Suprapubic skin (tissue), 4 donors: Measurements from ENCODE around the gene NAA80. TPM values are rescaled to one million over a fixed set of nuclear protein-coding genes. Genes with fewer than 3 reads are reported as not detected.
A peak's percentile ranks its signal among the peaks of the same experiment; 100 is the strongest.

Experiments
- DNase-seq, 2 donors: peaks; one replicate each; pipeline ENCODE4 v3.0.0-alpha.2; 2019; ENCODE audit warnings: low spot score in 2 of 2
- H3K27ac ChIP-seq: fragments of 200-600 bp; sonication (generic); one replicate; pipeline ENCODE4 v1.5.1; 2019
- H3K27me3 ChIP-seq: fragments of 200-600 bp; sonication (generic); one replicate; pipeline ENCODE4 v1.5.1; 2019
- H3K36me3 ChIP-seq: fragments of 200-600 bp; sonication (generic); one replicate; pipeline ENCODE4 v1.5.1; 2019
- H3K4me1 ChIP-seq: fragments of 200-600 bp; sonication (generic); one replicate; pipeline ENCODE4 v1.5.1; 2019
- H3K4me3 ChIP-seq: fragments of 200-600 bp; sonication (generic); one replicate; pipeline ENCODE4 v1.5.1; 2019; ENCODE audit warnings: mild to moderate bottlenecking
- H3K9me3 ChIP-seq: fragments of 200-600 bp; sonication (generic); one replicate; pipeline ENCODE4 v1.5.1; 2019
- EP300 ChIP-seq: sonication (generic); formaldehyde crosslinking; IDR thresholded peaks from one replicate; pipeline ENCODE4 v1.6.1; 2017; ENCODE audit warnings: antibody characterized with exemption
- POLR2A ChIP-seq, 2 donors: fragments of 450-650 bp; IDR thresholded peaks; one replicate each; pipeline ENCODE4 v1.6.1; 2017; ENCODE audit warnings: antibody characterized with exemption in 2 of 2, mild to moderate bottlenecking in 2 of 2, moderate library complexity in 2 of 2
- POLR2AphosphoS5 ChIP-seq, 3 donors: sonication (generic); formaldehyde crosslinking; IDR thresholded peaks; one replicate each; pipeline ENCODE4 v1.6.1; 2017; ENCODE audit warnings: antibody characterized with exemption in 3 of 3
- WGBS: methylation state at CpG from one replicate; pipeline ENCODE4 v1.1.5; 2018; 5-methylcytosine and 5-hydroxymethylcytosine counted together
- total RNA-seq, 4 donors: library from RNA; depleted of rRNA; stranded (reverse); fragments of >200 nt; gene quantifications; one replicate each; pipeline ENCODE4 v1.1.0, GENCODE V29; 2016
- TF ChIP-seq, protein P1 (sequence below), 2 donors: fragments of 200-600 bp in 1 of 2; fragments of 450-650 bp in 1 of 2; sonication (generic) in 1 of 2; IDR thresholded peaks; one replicate each; pipeline ENCODE4 v1.5.1; 2016 to 2019; ENCODE audit warnings: antibody characterized with exemption in 2 of 2, mild to moderate bottlenecking in 1 of 2, moderate library complexity in 1 of 2

Gene NAA80
- total RNA-seq, 4 donors from 2014 or later = 19.5 to 23.4 (median 20.3) TPM

DNA sequence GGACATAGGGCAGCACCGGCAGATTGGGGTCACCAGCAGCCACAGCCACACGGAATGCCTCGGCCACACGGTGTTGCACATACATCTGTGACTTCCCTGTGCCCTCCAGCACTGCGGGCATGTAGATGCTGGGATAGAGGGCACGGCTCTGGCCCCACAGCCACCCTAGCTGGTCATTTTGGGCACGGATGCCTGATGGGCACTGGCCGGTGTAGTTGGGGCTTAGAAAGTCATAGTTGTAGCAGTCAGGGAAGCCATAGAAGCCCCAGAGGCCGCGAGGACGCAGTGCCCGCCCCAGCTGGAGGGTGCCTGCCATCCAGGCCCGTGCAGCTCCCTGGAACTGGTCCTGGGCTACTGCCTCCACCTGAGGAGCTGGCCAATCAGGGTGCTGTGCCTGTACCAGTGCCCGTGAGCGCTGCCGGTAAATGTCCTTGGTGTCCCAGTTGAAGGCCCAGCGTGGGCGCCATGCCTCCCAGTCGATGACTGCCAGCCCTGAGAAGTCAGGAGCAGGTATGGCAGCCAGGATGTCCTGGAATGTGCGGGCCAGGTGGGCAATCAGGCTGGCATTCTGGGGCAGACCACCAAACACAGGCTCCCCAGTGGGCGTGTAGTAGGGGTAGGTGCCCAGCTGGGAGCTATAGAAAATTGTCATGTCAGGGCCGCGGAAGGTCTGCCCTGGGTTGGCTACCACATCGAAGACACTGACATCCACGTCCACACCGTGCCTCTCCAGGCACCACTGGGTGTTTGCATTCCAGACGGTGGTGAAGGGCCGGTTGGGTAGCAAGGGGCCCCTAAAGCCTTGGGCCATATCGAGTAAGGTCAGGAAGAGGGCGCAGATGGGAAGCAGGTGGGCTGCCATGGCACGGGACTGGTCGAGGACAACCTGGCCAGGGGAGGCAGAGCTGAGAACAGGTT, 3.1 kb upstream of the NAA80 start:
- Histone ChIP-seq H3K27me3 (no peaks in the 10 kb centered on the region), H3K36me3 (no peaks in the 10 kb centered on the region), H3K27ac (no peak overlapping the region), H3K4me1 (peaks cover 47% of the 10 kb centered on the region), H3K4me3 (no peak overlapping the region), H3K9me3 (no peaks in the 10 kb centered on the region)
- 78% methylated on average over 23 of the region's 32 CpGs for WGBS
- peak in 1 of 2 donors; percentile 71 for DNase-seq
- TF ChIP-seq POLR2A (IDR thresholded peaks at IDR 0.05) = no peak
- TF ChIP-seq EP300 = no peak
- TF ChIP-seq, protein P1, sequence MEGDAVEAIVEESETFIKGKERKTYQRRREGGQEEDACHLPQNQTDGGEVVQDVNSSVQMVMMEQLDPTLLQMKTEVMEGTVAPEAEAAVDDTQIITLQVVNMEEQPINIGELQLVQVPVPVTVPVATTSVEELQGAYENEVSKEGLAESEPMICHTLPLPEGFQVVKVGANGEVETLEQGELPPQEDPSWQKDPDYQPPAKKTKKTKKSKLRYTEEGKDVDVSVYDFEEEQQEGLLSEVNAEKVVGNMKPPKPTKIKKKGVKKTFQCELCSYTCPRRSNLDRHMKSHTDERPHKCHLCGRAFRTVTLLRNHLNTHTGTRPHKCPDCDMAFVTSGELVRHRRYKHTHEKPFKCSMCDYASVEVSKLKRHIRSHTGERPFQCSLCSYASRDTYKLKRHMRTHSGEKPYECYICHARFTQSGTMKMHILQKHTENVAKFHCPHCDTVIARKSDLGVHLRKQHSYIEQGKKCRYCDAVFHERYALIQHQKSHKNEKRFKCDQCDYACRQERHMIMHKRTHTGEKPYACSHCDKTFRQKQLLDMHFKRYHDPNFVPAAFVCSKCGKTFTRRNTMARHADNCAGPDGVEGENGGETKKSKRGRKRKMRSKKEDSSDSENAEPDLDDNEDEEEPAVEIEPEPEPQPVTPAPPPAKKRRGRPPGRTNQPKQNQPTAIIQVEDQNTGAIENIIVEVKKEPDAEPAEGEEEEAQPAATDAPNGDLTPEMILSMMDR (IDR thresholded peaks at IDR 0.05) = no peak
- TF ChIP-seq POLR2AphosphoS5 (IDR thresholded peaks at IDR 0.05) = no peak

DNA sequence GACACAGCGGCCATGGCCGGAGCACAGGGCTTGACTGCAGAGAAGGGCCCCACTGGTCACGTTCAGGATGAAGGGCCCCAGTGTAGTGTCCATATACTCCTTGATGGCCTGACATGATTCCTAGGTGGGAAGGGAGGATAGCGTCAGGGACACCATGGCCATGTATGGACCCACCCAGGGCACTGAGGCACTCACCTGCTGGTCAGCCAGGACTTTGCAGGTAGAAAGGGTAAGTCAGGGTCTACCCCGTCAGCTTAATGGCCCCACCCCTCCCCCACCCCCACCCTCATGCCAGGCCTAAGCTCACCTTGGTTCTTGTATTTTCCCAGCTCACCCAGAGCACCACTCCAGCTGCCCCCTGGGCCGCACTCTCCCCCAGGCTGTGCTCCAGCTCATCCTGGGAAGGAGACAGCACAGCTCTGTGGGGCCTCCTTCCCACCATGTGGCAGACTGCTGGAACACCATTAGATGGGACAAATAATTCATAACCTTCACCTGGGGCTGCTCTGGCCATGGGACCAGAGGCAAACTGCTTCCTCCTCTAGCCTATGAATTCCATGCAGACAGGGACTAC, 1.6 kb upstream of the NAA80 start:
- H3K4me3 ChIP-seq = no peak overlapping the region
- peaks cover 9% of the 10 kb centered on the region for H3K36me3 ChIP-seq
- WGBS = 90% methylated on average over 3 of the region's 6 CpGs
- H3K9me3 ChIP-seq = no peaks in the 10 kb centered on the region
- TF ChIP-seq EP300 (no peak), POLR2AphosphoS5 (IDR thresholded peaks at IDR 0.05) (no peak), POLR2A (IDR thresholded peaks at IDR 0.05) (no peak)
- TF ChIP-seq, protein P1 (IDR thresholded peaks at IDR 0.05) = no peak
- H3K27me3 ChIP-seq = no peaks in the 10 kb centered on the region
- H3K27ac ChIP-seq = peak overlapping the region; percentile 89
- peaks cover 47% of the 10 kb centered on the region for H3K4me1 ChIP-seq
- no peak for DNase-seq

DNA sequence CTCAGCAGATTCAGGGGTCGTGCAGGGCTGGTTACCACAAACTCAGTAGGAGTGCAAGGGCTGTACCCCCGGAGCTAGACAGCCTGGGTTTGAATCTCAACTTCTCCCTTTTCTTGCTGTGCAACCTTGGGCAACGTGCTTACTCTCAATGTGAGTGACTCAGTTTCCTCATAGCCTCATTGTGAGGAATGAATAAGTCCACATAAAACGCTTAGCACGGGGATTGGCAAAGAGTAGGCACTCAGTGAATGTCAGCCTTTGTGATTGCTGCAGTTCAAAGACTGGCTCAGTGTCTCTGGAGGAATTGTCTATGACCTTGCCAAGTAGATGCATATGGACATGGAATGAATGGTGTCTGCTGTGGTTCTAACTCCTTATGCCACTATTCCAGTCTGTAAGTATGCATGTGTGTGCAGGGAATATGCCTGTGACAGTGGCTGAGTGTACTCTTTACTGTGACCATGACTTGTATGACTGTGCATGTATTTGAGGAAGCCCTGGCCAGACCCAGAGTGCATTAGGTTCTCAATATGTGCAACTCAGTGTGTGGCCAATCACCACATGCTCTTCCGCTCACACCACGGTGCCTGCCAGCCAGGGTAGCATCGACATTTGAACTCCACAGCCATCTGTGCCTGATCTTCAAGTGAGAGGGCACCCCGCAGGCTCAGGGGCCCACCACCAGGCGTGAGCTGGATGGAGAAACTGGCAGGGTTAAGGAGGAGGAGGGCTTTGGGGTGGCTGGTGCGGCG, 900 bp upstream of the NAA80 start:
- Histone ChIP-seq H3K36me3 (peaks cover 9% of the 10 kb centered on the region), H3K4me3 (peak overlapping the region; percentile 71), H3K9me3 (no peaks in the 10 kb centered on the region), H3K27ac (peak overlapping the region; percentile 89), H3K4me1 (peaks cover 47% of the 10 kb centered on the region), H3K27me3 (no peaks in the 10 kb centered on the region)
- 42% methylated on average over 9 of the region's 12 CpGs for WGBS
- DNase-seq = peak in 1 of 2 donors; percentile 77
- TF ChIP-seq EP300 (no peak), POLR2A (IDR thresholded peaks at IDR 0.05) (no peak), POLR2AphosphoS5 (IDR thresholded peaks at IDR 0.05) (no peak)
- TF ChIP-seq, protein P1 (IDR thresholded peaks at IDR 0.05) = no peak

DNA sequence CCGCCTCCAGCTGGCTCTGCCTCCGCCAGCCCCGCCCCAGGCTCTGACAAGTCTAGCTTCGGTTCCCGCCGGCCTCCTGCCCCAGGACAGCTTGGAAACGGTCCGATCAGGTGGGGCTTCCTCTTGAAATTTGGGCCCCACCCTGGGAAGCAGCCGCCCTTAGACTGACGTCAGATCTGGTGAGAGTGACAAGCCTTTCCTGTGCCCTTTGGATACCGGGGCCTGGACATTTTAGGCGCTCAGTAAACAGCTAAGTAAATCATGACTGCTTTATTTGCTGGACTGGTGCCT, 378 bp upstream of the NAA80 start:
- Histone ChIP-seq H3K27ac (peak overlapping the region; percentile 89), H3K36me3 (peaks cover 9% of the 10 kb centered on the region), H3K9me3 (no peaks in the 10 kb centered on the region), H3K4me3 (peak overlapping the region; percentile 71), H3K4me1 (peaks cover 47% of the 10 kb centered on the region), H3K27me3 (no peaks in the 10 kb centered on the region)
- WGBS = 2% methylated on average over 6 of the region's 12 CpGs
- TF ChIP-seq POLR2AphosphoS5 (IDR thresholded peaks at IDR 0.05) (peak in 2 of 3 donors; percentile 14 to 28), POLR2A (IDR thresholded peaks at IDR 0.05) (no peak)
- TF ChIP-seq, protein P1 (IDR thresholded peaks at IDR 0.05) = no peak
- DNase-seq = no peak
